ENCODE results near the gene CRB2. TPM values are rescaled to one million over a fixed set of nuclear protein-coding genes. Genes with fewer than 3 reads are reported as not detected.

The CRB2 gene
- polyA plus RNA-seq, 1 experiment = not detected

- no peak for TF ChIP-seq CTCF (IDR thresholded peaks at IDR 0.05; ENCODE audit: low read depth, low read length)
- no peak for DNase-seq (ENCODE audit: low read depth, low spot score)
- H3K27ac ChIP-seq (ENCODE audit: low read depth, low read length) = no peak overlapping the region
- H3K4me3 ChIP-seq (ENCODE audit: low read depth, low read length) = no peak overlapping the region
- CTCF ChIA-PET = no interaction called here
- peaks cover 8% of the 10 kb centered on the region for H3K27me3 ChIP-seq (ENCODE audit: control insufficient read depth, insufficient read depth, low read length)
- H3K9me3 ChIP-seq (ENCODE audit: control insufficient read depth, insufficient read depth, low read length) = no peaks in the 10 kb centered on the region; the same call in none of the 2 replicates
- POLR2A ChIA-PET = interaction anchor here (0.6 kb wide), 1 partner anchor 8 kb away, joined by 4 read pairs; no protein-coding TSS in a partner anchor
Observed at GRCh38 chr9:123389698-123390097, 33.7 kb downstream of the CRB2 start.

- TF ChIP-seq CTCF (IDR thresholded peaks at IDR 0.05; ENCODE audit: low read depth, low read length) = no peak
- ChIA-PET CTCF (no interaction called here), POLR2A (no interaction called here)
- H3K9me3 ChIP-seq (ENCODE audit: control insufficient read depth, insufficient read depth, low read length) = no peaks in the 10 kb centered on the region; the same call in none of the 2 replicates
- DNase-seq (ENCODE audit: low read depth, low spot score) = no peak
- peaks cover 8% of the 10 kb centered on the region for H3K27me3 ChIP-seq (ENCODE audit: control insufficient read depth, insufficient read depth, low read length)
- no peak overlapping the region for H3K4me3 ChIP-seq (ENCODE audit: low read depth, low read length)
- H3K27ac ChIP-seq (ENCODE audit: low read depth, low read length) = no peak overlapping the region
Observed at GRCh38 chr9:123390337-123391135, 34.5 kb downstream of the CRB2 start.

GRCh38 chr9:123391233-123391632 is 35.2 kb downstream of the CRB2 start:
- CTCF ChIA-PET = interaction anchor here (0.5 kb wide), 1 partner anchor 10 kb away, joined by 4 read pairs; no protein-coding TSS in a partner anchor
- DNase-seq (ENCODE audit: low read depth, low spot score) = no peak
- H3K9me3 ChIP-seq (ENCODE audit: control insufficient read depth, insufficient read depth, low read length) = no peaks in the 10 kb centered on the region; the same call in none of the 2 replicates
- no peak overlapping the region for H3K27ac ChIP-seq (ENCODE audit: low read depth, low read length)
- no peak for TF ChIP-seq CTCF (IDR thresholded peaks at IDR 0.05; ENCODE audit: low read depth, low read length)
- POLR2A ChIA-PET = no interaction called here
- peaks cover 8% of the 10 kb centered on the region for H3K27me3 ChIP-seq (ENCODE audit: control insufficient read depth, insufficient read depth, low read length)
- no peak overlapping the region for H3K4me3 ChIP-seq (ENCODE audit: low read depth, low read length)

GRCh38 chr9:123391946-123392345 is 35.9 kb downstream of the CRB2 start:
- Histone ChIP-seq H3K4me3 (ENCODE audit: low read depth, low read length) (no peak overlapping the region), H3K27ac (ENCODE audit: low read depth, low read length) (no peak overlapping the region), H3K9me3 (ENCODE audit: control insufficient read depth, insufficient read depth, low read length) (no peaks in the 10 kb centered on the region; the same call in none of the 2 replicates), H3K27me3 (ENCODE audit: control insufficient read depth, insufficient read depth, low read length) (peaks cover 8% of the 10 kb centered on the region)
- CTCF ChIA-PET = interaction anchor here (1.2 kb wide), 1 partner anchor 37 kb away, joined by 4 read pairs; no protein-coding TSS in a partner anchor
- POLR2A ChIA-PET = no interaction called here
- no peak for DNase-seq (ENCODE audit: low read depth, low spot score)
- TF ChIP-seq CTCF (IDR thresholded peaks at IDR 0.05; ENCODE audit: low read depth, low read length) = no peak

GRCh38 chr9:123392802-123393201 is 36.8 kb downstream of the CRB2 start:
- TF ChIP-seq CTCF (IDR thresholded peaks at IDR 0.05; ENCODE audit: low read depth, low read length) = no peak
- no peak overlapping the region for H3K4me3 ChIP-seq (ENCODE audit: low read depth, low read length)
- H3K27me3 ChIP-seq (ENCODE audit: control insufficient read depth, insufficient read depth, low read length) = peaks cover 3% of the 10 kb centered on the region
- no peak overlapping the region for H3K27ac ChIP-seq (ENCODE audit: low read depth, low read length)
- ChIA-PET CTCF (interaction anchor here (1.2 kb wide), 1 partner anchor 38 kb away, joined by 4 read pairs; no protein-coding TSS in a partner anchor), POLR2A (no interaction called here)
- no peaks in the 10 kb centered on the region; the same call in none of the 2 replicates for H3K9me3 ChIP-seq (ENCODE audit: control insufficient read depth, insufficient read depth, low read length)
- DNase-seq (ENCODE audit: low read depth, low spot score) = no peak

Measured in AG04450 (cell line).